ENCODE measurements around the gene EXD1. TPM values are rescaled to one million over a fixed set of nuclear protein-coding genes. Genes with fewer than 3 reads are reported as not detected.
A peak's percentile ranks its signal among the peaks of the same experiment; 100 is the strongest.

The EXD1 gene, protein sequence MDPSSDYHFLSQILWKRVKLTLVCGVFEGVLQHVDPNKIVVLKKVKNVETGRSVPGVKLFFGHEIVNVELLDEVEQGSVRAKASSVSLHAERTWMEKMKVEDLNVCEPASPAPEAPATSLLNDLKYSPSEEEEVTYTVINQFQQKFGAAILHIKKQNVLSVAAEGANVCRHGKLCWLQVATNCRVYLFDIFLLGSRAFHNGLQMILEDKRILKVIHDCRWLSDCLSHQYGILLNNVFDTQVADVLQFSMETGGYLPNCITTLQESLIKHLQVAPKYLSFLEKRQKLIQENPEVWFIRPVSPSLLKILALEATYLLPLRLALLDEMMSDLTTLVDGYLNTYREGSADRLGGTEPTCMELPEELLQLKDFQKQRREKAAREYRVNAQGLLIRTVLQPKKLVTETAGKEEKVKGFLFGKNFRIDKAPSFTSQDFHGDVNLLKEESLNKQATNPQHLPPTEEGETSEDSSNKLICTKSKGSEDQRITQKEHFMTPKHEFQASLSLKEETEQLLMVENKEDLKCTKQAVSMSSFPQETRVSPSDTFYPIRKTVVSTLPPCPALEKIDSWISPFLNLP
- total RNA-seq, result not detected

DNA sequence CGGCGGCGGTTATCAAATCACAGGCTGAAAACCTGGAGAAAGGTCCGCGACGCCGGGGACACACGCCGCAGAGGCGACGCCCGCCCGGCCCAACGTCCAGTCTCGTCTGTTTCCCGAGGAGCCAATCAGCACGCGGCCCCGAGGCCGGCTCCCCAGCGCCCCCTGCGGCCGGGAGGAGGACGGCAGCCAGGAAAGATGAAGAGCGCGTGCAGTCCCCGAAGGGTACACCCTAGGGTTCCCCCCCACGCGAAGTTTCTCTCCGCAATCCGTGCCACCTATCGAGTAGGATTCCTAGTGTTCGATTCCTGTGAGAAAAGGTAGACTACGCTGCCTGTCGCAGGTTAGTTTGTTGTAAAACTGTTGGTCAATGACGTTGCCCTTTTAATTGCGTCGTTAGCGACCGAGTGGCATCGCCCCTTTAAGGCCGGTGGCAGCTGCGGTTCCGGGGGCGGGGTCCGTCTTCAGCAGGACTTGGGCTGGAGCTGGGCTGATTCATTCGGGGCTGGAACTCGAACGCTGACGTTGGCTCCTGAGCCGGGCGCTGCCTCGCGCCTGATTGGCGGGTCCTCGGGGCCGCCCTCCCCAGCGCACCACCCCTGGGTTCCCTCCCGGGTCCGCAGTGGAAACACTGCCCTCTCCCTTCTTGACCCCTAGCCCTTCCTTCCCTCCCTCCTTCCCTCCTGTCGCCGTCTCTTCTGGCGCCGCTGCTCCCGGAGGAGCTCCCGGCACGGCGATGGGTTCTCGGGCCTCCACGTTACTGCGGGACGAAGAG is at the start of gene EXD1, which contains the start of gene CHP1:
Gene EXD1, minus strand, starts transcription at position 108 of the 772 bp plus-strand sequence. CDS start 4,182 bp downstream, outside the sequence.
Gene CHP1, plus strand, starts transcription at position 619 of the 772 bp plus-strand sequence. Its CDS starts 115 bp downstream, at position 734.
- DNase-seq (ENCODE audit: low spot score), result peak; percentile 95
- peaks cover 12 to 15% of the 10 kb centered on the region in 2 donors for H3K4me1 ChIP-seq (ENCODE audit: control insufficient read depth in 1 of 2, low read depth in 2 of 2)
- no peaks in the 10 kb centered on the region for H3K36me3 ChIP-seq
- H3K27me3 ChIP-seq (replicated peaks; ENCODE audit: insufficient read depth), result no peaks in the 10 kb centered on the region
- no peaks in the 10 kb centered on the region for H3K9me3 ChIP-seq
- peak within 1 kb of the TSS; percentile 90 for H3K4me3 ChIP-seq
- H3K27ac ChIP-seq, result peak within 1 kb of the TSS; percentile 90 to 95
- TF ChIP-seq, protein P1, sequence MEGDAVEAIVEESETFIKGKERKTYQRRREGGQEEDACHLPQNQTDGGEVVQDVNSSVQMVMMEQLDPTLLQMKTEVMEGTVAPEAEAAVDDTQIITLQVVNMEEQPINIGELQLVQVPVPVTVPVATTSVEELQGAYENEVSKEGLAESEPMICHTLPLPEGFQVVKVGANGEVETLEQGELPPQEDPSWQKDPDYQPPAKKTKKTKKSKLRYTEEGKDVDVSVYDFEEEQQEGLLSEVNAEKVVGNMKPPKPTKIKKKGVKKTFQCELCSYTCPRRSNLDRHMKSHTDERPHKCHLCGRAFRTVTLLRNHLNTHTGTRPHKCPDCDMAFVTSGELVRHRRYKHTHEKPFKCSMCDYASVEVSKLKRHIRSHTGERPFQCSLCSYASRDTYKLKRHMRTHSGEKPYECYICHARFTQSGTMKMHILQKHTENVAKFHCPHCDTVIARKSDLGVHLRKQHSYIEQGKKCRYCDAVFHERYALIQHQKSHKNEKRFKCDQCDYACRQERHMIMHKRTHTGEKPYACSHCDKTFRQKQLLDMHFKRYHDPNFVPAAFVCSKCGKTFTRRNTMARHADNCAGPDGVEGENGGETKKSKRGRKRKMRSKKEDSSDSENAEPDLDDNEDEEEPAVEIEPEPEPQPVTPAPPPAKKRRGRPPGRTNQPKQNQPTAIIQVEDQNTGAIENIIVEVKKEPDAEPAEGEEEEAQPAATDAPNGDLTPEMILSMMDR (IDR thresholded peaks at IDR 0.05), result peak; percentile 98
- ATAC-seq (ENCODE audit: insufficient number of reproducible peaks, low FRiP score, low read depth), result peak; percentile 97

DNA sequence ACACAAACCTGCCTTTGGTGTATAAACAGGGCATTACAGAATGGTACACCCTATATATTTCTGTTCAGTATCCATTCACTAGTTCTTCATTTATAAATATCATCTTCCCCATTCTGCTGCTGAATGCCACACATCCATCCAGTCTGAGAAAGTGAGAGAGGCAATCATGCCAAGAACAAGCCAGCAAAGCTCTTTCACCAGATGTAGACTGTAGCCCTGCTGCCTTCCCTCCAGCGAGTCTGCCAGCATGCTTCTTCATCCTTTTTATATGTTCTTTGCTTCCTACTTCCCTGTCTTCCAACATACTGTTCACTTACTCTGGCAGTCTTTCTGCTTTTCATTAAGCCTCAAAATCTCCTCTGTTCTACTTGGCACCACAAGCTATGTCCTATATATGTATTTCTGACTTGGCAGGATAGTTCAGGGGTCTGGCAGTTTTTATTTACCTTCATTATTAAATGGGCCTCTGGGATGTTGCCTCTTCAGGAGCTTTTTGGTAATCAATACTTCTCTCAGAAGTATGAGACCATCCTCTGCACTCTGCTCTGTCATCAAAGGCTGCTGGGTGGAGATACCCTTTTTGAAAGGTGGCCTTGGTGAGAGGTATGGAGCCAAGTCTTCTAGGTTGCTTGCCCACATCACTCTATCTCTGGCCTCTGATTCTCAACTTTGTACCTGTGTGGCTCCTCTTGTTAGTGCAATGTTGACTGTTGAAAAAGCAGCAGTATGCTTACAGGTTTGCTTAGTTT is 49.2 kb upstream of the EXD1 start:
- no peak overlapping the region for H3K4me3 ChIP-seq
- no peak overlapping the region for H3K27ac ChIP-seq
- H3K27me3 ChIP-seq (replicated peaks; ENCODE audit: insufficient read depth), result no peaks in the 10 kb centered on the region
- peaks cover 0 to 3% of the 10 kb centered on the region in 2 donors for H3K4me1 ChIP-seq (ENCODE audit: control insufficient read depth in 1 of 2, low read depth in 2 of 2)
- H3K36me3 ChIP-seq, result peaks cover 9% of the 10 kb centered on the region
- ATAC-seq (ENCODE audit: insufficient number of reproducible peaks, low FRiP score, low read depth), result no peak
- TF ChIP-seq, protein P1 (IDR thresholded peaks at IDR 0.05), result no peak
- no peaks in the 10 kb centered on the region for H3K9me3 ChIP-seq
- no peak for DNase-seq (ENCODE audit: low spot score)

DNA sequence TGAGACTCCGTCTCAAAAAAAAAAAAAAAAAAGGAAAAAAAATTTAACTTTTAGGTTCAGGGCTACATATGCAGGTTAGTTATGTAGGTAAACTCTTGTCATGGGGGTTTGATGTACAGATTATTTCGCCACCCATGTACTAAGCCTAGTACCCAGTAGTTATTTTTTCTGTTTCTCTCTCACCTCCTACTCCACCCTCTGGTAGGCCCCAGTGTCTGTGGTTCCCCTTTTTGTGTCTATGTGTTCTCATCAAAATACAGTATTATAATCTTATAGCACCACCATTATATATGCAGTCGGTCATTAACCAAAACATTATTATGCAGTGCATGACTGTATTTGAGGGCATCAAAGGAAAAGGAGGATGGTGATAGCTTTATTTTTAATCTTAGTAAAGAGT is 47.8 kb upstream of the EXD1 start:
- DNase-seq (ENCODE audit: low spot score) (no peak), ATAC-seq (ENCODE audit: insufficient number of reproducible peaks, low FRiP score, low read depth) (no peak)
- Histone ChIP-seq H3K9me3 (no peaks in the 10 kb centered on the region), H3K4me3 (no peak overlapping the region), H3K27ac (no peak overlapping the region), H3K36me3 (peaks cover 9% of the 10 kb centered on the region), H3K27me3 (replicated peaks; ENCODE audit: insufficient read depth) (no peaks in the 10 kb centered on the region), H3K4me1 (ENCODE audit: control insufficient read depth in 1 of 2, low read depth in 2 of 2) (peaks cover 0 to 3% of the 10 kb centered on the region in 2 donors)
- TF ChIP-seq, protein P1 (IDR thresholded peaks at IDR 0.05), result no peak

DNA sequence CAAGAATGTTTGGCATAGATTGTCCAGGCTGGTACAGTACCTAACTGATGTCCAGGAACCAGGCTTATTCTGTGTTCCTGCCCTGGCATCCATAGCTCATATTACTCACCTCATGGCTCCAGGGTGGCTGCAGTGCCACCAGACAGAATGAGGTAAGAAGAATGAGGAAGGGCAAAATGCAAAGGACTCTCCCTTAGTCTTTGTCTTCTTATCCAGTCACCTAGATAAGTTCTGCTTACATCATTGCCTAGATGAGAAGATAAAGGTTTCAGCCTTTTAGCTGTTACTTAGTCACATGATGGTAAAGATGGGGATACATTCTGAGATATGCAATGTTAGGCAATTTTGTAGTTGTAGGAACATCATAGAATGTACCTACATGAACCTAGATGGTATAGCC is 46.3 kb upstream of the EXD1 start:
- no peak for ATAC-seq (ENCODE audit: insufficient number of reproducible peaks, low FRiP score, low read depth)
- H3K27me3 ChIP-seq (replicated peaks; ENCODE audit: insufficient read depth), result no peaks in the 10 kb centered on the region
- TF ChIP-seq, protein P1 (IDR thresholded peaks at IDR 0.05), result no peak
- no peak for DNase-seq (ENCODE audit: low spot score)
- H3K4me3 ChIP-seq, result no peak overlapping the region
- H3K27ac ChIP-seq, result no peak overlapping the region
- peaks cover 13% of the 10 kb centered on the region for H3K36me3 ChIP-seq
- H3K9me3 ChIP-seq, result no peaks in the 10 kb centered on the region
- H3K4me1 ChIP-seq (ENCODE audit: control insufficient read depth in 1 of 2, low read depth in 2 of 2), result no peaks in the 10 kb centered on the region

All from thoracic aorta (tissue), 2 donors.